HG03520 (cell line): Measurements from ENCODE around the gene GALNT6.
"Not testable (repeated sequence)": the region's sequence is repeated elsewhere in the genome, so short reads cannot be mapped to it uniquely, and the experiment has no call there.

Experiments used
- ATAC-seq: cut with Tn5 transposase; IDR thresholded peaks from one replicate; pipeline ENCODE4 v1.9.1; 2021; ENCODE audit warnings: mild to moderate bottlenecking, moderate library complexity; ENCODE audit not compliant: unreplicated experiment

GALNT6 gene

GRCh38 chr12:51323966-51324895, 67.0 kb downstream of the GALNT6 start, which contains the start of gene BIN2:
Gene BIN2 (minus strand): TSS chr12:51324174. CDS start chr12:51324102, 72 bp downstream.
- ATAC-seq, result peak; percentile 39

DNA sequence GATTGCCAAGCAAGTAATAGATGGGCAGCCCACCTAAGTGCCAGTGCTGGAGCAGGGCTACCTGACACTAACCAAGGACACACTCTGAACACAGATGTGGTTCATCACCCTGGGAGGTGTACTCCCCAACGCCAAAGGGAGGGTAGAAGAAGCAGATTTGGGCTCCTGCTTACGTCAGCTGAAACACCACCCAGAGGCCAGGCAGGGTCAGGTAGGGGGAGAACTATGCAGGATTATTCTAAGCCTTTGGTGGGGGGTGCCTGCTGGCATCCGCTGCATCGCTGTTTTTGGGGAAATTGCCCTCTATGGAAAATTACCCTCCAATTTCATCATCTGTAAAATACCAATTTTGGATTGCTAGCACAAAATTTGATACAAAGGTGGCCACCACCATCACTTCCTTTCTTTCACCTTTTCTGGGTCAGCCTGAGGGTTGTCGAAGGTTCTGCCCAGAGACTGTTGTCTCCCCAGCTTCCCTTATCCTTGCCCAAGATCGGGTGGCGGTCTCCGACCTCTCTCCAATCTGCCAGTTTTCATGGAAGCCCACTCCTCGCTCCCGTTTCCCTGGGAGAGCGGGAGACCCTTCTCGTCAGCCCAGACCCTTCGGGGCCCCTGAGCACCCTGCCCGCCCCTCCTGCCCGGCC, 67.8 kb downstream of the GALNT6 start:
- no peak for ATAC-seq

DNA sequence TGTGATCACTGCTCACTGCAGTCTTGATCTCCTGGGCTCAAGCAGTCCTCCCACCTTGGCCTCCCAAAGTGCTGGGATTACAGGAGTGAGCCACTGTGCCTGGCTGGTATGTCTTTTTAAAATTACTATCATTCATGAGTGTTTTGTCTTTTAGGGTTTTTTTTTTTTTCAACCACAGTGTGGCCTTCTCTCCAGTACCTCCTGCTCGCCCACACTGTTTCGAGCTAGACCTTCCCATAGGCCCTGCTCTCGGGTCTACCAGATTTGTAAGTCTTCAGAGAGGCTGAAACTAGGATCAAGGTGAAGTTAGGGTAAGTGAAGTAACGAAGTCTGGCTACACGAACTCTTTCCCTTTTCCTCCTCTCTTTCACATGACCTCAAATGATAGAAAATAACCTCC, 68.8 kb downstream of the GALNT6 start:
- no peak for ATAC-seq

DNA sequence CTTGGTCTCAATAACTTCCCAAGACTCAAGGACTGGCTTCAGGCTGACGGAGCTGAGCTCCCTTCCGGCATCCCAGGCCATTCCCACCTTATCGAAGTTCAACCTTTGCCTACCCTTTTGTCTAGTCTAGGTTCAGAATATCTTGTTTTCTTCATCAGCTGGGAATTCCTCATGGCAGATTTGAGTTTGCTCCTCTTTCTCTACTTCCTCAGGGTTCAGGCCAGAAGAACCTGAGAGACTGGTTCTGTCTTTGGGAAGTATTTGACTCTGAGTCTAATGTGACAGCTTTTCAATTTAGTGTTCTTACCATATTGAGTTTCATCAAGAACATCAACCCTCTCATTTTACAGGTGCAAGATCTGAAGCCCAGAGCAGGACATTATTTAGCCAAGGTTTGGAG, 69.3 kb downstream of the GALNT6 start:
- no peak for ATAC-seq

GRCh38 chr12:51320695-51321320, 70.4 kb downstream of the GALNT6 start:
- no peak for ATAC-seq

- no peak for ATAC-seq
These were observed 70.9 kb downstream of the GALNT6 start for GRCh38 chr12:51320311-51320694.

GRCh38 chr12:51318846-51319599, 72.2 kb downstream of the GALNT6 start:
- ATAC-seq, result no peak

DNA sequence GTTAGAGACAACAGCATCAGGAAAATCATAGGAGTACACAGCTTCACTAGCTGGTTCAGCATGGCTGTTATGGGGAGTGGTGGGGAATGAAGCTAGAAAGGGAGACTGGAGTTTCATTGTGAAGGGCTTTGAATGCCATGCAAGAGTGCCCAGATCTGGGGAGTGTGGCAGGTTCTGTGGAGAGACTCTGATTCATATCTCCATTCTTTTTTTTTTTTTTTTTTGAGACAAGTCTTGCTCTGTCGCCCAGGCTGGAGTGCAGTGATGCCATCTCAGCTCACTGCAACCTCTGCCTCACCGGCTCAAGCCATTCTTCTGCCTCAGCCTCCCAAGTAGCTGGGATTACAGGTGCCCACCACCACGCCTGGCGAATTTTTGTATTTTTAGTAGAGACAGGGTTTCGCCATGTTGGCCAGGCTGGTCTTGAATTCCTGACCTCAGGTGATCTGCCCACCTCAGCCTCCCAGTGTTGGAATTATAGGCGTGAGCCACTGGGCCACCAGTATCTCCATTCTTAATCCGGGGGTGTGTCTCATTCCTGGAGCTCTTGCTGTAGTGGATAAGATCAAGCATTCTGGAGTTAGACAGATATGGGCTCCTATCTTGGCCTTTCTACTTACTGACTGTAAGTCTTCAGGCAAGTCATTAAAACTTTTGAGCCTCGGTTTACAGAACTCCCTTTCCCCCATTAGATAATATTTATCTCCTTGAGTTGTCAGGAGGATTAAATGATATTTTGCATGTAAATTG, 73.0 kb downstream of the GALNT6 start:
- ATAC-seq, result not testable (repeated sequence)

GRCh38 chr12:51311389-51311788, 79.8 kb downstream of the GALNT6 start:
- no peak for ATAC-seq

DNA sequence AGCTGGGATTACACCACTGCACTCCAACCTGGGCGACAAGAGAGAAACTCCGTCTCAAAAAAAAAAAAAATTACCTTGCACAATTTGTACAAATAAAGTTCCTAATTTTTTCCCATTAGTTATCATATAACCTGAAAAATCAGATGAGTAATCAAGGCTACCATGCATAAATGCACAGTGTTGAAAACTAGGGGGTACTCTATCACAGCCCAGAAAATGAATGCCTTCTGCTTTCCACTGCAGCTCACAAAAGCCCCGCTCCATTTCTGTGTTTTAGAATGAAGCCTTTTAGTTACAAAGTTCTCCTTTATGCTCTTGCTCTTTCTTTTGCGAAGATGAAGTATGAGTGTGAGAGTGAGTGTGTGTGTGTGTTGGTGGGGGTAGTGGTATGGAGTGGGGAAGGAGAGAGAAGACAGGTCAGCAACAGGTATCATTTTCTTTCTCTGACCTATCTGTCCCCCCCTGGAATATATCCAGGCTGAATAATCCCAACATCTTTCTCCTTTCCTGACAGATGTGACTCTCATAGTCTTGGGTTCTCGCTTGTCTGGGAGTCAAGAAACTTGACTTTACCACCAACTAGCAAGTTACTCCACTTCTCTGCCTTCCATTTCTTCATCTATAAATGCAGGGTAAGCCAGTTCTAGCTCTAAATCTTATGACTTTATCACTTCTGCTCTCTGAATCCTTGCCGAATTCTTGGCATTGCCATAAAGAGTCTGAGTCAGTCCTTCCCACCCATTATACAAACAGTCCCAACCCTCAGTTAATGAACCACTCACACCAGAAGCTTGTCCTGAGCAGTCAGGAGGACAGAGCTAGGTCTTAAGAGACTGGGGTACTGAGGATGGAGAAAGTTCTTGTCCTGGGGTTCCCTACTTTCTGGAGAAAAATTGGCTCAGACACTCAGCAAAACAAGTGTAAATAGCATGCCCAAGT, 83.3 kb downstream of the GALNT6 start:
- no peak for ATAC-seq

DNA sequence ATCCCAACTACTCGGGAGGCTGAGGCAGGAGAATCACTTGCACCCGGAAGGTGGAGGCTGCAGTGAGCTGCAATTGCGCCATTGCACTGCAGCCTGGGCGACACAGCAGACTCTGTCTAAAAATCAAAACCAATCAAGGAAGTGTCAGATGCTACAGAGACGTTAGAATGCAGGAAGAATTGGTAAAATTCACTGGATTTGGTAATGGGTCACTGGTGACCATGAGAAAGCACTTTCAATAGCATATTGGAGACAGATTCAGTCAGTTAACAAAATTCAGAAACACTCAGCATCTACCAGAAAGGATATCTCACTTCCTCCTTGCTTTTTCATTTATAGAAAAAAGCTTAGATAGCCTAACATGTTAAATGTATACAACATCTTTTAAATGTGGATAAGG, 84.7 kb downstream of the GALNT6 start:
- no peak for ATAC-seq
